DMS79 (cell line): ENCODE results near the gene CAST.
"Not testable (repeated sequence)": the region's sequence is repeated elsewhere in the genome, so short reads cannot be mapped to it uniquely, and the experiment has no call there.

Source experiments
- DNase-seq: peaks from one replicate; lab custom pipeline; 2025; lab: John Stamatoyannopoulos, UW

Gene CAST

DNA sequence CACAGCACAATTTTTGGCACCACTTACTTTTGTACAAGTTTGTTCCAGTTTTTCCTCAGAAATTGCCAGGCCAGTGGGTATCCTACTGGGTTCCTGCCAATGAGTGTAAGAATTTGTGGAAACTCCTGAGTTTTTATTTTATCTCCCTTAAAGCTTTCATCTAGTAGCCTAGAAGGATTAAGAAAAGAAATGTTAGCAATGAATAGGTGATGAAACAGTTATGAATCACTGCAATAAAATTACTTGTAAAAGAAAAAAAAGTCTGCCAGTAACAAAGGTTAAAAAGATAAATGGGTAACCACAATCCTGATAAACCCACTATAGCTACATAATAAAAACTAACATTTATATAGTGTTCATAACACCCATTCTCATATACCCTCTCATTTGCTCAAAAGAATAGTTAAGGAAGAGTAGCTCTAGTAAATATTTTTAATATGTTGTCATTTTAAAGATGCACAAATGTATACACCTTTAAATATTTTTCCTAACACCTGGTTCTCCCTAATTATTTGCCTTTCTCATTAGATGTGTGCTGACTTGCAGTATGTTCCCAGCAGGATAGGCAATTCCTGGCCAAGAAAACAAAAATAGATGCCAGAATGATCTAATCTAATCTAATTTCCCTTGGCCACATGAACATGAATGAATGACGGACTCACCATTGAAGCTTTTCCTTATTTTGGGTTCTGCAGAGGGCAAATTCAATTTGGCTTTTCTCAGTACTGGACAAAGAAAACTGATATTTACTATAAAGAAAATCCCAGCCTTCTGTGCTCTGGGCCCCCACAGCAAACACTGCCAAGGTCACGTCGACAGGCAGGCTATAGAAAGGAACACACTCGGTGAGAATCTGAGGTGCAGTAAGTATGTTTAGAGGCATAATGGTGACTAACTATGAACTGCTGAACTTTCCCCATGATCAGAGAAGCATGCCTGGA lies 119.1 kb downstream of the CAST start:
- DNase-seq, result no peak

DNA sequence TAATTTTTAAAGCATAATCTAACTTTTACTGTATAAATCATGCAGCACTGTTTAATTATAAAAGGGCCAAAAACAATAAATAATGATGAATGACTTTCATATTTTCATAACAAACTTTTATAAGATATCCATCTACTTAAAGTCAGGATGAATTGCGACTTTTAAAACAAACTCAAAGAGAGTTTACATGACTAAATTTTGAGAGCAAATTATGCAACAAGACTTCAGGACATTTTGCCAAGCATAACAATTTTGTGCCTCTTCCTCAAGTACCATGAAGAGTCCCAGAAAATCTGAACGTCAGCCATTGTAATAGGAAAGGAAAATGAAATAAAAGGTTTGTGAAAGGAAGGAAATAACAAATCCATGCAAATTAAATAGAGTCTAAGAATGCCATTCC lies 121.2 kb downstream of the CAST start:
- DNase-seq, result no peak

DNA sequence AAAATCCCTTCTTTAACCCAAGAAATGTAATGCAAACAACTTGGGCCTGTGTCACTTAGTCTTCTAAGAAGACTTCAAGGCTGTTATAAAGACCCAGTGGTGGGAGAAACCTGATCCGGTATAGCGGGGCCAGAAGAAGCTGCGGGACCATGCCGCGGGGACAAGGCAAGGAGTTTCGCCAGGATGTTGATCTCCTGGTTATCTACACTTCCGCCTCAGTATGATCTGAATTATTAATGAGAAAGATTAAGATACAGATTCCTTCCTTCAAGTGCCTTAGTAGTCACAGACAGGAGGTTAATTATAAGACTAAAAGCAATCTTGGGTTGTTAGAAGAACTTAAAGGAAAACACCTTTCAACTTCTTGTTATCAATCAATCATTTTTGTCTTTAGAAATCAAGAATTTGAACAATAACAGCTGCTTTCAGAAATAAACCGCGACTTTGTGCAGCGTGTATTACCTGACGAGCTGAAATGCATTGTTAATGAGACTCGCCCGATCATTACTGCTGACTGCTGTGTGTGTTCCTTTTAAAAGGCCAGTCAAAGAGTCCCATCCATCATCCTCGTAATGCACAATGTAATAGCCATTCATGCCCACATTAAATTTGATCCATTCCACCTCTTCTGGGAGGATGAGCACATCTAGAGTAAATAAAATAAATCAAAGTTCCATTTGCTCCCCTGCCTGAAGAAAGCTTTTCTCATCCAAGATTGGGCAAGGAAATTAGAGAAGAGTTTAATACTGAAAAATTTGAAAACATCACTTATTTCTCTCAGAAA lies 123.3 kb downstream of the CAST start:
- DNase-seq, result no peak

DNA sequence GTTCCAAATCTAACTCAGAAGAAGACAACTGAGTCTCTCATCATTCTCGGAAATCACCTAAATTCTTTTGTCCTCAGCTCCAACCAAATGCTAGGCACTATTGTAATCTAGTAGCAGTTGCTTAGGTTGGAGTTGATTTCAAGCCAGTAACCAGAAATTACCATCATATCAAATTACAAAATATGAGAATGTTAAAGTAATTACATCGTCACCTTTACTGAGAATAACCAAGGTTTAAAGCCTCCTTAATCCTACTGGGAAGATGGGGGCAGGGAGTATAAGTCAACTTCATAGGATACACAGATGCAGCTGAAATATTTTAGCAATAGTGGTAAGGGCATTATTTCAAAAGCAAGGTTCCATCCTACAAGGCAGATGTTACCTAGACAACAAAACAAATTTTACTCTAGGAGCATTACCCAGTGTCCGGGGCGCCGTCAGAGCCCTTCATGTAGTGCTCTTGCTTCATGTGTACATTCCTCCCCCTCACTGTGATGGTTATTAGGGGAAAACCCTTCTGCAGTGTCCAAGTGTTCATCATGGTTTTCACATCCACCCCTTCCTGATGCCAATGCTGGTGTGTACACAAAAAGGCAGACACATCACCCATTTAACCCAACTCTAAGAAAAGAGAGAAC lies 126.1 kb downstream of the CAST start:
- no peak for DNase-seq

DNA sequence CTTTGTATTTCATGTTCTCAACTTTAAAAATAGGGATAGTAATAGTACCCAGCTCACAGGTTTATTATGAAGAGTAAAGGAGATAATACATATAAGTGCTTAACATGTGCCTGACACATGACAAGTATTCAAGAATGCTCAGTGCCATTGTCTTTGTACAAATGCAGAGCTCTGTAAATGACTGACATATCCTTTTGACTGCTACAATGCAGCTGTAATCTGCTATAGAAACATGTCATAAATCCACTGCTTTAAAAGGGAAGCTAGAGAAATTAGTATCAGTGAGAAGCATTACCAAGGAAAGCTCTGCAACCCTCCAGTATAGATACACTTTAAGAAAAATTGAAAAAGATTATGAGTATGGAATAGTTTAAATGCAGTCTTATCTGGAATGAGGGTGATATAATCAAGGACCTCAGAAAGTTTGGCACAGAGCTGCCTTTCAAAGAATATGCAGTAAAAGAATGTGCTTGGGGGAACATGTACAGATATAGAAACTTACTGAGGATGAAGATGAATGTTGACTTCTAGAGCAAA lies 127.7 kb downstream of the CAST start:
- no peak for DNase-seq

DNA sequence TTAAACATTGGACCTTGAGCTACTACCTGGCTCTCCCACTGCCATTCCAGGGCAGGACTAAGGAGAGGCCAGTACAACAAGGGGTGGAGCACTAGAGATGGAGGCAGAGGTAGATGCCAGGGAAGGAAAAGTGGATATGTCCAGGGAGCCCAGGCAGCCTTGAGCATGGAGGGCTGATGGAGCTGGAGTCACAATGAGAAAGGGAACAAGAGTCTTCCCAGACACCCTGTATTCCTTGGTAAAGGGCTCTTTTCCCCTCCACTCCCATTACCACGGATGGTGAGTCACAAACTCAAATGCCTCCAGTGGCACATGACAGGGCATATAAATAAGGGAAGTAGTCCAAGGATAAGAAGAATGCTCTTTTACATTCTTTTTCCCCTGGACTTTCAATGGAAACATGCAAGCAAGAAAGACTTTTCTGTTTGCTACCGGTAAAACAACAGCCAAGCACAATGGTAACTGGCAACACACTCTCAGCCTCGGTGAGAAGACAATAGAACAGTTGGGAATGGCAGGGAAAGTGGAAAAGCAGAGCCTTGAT lies 128.9 kb downstream of the CAST start:
- DNase-seq, result no peak

DNA sequence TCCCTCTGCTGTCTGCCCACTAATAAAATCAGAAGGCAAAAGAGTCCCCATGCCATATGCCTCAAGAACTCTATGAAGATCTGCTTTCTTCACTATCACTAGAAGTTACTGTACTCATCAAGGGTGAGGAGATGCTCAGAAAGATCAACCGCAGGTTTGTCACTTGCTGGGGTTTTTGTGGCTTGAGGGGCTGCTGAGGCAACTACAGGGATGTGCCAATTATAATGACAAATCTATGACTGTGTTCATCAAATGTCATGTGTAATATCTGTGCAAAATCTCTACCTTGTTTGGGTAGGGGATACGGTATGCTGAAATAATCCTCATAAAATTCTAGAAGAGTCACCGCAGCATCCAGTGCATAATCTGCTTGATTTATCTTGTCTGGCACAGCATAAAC lies 132.6 kb downstream of the CAST start:
- DNase-seq, result no peak

DNA sequence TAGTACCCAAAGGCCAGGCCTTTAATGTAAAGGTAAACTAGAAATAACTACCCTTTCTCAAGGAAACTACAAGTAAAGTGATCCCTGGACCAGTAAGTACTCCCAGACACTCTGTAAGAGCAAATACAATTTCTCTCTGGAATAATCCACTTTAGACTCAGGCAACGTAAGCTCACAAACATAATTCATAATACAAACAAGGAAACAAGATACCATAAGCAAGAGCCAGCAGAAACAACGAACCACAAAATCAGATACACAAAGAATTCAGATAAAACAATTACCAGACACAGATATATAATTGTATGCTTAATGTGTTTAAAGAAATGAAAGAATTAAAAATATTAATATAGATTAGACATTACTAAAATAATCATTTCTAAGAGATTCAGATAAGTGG lies 133.4 kb downstream of the CAST start:
- DNase-seq, result no peak

DNA sequence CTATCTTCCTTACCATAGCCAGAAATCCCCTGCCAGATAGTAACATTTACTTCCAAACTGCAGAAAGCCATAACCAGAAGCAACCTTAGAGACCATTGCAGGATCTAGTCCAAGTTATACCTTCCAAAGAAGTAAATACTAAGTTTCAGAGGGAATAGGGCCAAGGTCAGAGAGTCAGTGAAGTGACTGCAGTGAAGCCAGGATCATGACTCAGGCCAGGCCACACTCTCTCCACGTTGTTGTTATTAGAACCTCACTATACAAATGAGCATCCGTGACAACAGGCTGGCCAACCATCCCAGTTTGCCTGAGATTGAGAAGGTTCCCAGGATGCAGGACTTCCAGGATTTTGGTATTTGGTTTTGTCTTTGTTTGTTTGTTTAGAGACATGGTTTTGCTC lies 134.3 kb downstream of the CAST start:
- DNase-seq, result no peak

DNA sequence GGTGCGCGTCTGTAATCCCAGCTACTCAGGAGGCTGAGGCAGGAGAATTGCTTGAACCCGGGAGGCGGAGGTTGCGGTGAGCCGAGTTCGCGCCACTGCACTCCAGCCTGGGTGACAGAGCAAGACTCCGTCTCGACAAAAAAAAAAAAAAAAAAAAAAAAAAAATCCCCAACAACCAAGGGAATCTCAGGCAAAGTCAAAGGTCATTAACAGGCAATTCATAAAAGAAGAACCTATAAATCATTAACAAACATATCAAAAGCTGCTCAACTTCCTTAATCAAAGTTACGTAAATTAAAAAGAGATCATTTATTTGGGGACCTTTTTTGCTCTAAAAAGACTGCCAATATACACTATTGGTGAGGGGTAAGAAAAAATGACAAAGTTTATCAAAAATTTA lies 139.5 kb downstream of the CAST start:
- not testable (repeated sequence) for DNase-seq

DNA sequence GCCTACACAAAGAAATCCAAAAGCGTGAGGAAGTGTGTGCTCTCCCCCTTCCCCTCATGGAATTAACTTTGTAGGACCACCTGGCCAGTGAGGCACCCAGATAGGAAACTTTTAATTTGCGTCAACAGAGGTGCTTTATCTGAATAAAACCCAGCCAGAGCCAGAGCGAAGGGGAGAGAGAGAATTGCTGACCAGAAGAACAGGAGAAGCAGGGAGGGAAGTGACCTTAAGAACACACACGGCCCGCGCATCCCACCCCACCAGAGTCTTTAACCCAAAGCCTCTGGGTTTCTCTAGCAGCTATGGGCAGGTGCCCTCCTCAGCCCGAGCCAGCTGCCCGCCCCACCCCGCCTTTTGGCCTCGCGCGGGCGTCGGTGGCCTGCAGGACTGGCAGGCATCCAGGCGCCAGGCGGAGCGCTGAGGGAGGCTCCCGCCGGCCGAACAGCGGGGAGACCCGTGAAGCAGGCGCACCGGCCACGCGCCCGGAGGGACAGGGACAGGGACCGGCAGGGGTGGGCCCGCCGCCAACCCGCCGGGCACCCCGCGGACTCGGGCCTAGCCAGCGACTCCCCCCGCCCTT lies 145.0 kb downstream of the CAST start:
- DNase-seq, result peak; percentile 80

DNA sequence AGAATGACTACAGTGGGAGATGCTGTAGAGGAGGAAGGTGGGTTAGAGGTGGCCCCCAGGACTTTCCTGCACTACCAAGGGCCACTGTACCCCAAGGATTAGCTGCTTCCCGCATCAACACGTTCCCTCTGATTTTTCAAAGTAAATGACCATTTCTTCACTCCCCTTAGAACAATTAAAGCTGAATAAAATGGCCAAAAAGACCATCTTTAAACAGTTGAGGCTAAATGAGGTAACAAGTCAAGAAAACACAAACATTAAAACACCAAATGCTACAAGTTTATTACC lies 146.3 kb downstream of the CAST start:
- DNase-seq, result no peak

DNA sequence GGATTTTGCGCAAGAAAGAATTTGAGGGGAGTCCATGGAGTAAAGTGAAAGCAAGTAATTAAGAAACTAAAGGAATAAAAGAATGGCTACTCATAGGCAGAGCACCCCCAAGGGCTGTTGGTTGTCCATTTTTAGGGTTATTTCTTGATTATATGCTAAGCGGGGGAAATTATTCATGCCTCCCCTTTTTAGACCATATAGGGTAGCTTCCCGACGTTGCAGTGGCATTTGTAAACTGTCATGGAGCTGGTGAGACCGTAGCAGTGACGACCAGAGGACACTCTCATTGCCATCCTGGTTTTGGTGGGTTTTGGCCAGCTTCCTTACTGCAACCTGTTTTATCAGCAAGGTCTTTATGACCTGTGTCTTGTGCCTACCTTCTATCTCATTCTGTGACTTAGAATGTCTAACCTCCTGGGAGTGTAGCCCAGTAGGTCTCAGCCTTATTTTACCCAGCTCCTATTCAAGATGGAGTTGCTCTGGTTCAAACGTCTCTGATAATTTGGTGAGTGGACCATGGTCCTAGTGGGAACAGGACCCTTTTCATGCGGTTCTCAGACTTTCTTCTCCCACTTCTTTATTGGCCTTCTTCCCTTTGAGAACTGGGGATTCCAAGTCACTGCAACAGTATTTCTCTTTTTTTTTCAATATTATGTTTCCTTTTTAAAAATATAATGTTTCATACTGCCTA lies 146.8 kb downstream of the CAST start:
- DNase-seq, result no peak

DNA sequence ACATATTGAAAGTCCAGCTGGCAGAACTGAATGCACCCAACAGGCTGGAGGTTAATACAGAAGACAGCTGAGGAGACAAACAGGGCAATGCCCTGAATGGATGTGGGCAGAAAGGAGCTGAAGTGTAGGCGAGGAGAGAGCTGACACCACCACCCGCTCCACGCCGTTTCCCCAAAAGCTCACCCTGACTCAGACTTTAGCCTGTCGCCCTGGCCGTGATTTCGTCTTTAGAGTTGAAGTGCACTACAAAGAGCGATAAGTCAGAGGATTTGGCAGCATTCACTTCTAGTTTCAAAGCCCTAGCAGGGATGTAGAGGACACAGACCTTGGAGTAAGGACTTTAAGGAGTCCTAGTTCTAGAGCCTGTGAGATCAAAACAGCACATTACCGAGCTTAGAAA lies 147.7 kb downstream of the CAST start:
- no peak for DNase-seq

DNA sequence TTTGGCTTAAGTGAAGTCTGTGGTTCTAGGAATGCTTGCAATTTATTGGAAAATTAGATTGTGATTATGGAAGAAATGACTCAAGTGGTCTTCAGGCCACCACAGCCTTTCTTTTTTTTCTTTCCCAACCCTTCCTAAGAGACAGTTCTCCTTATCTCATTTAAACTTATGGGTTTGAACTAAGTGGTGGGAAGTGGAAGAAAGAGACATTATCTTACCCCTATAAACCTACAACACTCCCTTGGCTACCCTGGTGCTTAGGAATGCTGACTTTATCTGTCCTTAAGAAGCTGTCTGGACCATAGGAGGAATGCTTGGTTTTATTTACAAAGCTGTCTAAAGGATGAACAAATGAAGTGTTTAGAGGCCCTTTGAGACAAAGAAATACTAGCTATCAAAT lies 150.7 kb downstream of the CAST start:
- DNase-seq, result no peak

DNA sequence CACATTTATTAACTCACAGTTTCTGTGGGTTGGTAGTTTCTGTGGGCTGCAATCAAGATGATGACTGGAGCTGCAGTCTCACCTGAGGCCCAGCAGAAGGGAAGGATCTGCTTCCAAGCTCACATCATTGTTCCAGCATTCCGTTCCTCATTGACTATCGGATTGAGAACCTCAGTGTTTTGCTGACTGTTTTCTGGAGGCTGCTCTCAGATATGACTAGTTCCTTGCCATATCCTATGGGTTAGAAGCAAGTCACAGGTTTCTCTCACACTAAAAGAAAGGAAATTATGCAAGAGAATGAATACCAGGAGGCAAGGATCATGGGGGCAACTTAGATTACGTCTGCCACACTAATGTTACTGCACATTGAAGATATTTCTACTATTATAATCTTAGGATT lies 151.9 kb downstream of the CAST start:
- DNase-seq, result no peak

DNA sequence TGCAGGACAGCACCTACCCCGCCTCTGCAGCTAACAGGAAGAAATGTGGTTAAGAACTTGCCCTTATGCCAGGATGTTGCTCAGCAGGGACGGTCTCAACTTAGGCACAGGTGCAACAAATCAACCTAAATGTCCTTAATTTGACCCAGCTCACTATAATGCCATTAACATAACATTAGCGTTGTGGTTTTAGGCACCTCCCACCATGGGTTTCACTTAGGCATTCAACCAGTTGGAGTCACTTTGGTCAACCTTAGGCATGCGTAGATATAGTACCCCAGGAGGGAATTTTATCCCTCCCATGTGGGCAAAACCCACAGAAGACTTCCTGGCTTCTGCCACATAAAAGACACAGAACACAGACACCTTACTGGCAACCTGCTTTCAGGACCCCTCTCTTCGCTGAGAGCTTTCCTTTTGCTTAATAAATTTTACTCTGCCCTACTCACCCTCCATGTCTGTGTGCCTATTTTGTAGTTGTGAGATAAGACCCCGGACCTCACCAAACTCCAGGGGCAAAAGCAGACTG lies 154.3 kb downstream of the CAST start:
- no peak for DNase-seq

DNA sequence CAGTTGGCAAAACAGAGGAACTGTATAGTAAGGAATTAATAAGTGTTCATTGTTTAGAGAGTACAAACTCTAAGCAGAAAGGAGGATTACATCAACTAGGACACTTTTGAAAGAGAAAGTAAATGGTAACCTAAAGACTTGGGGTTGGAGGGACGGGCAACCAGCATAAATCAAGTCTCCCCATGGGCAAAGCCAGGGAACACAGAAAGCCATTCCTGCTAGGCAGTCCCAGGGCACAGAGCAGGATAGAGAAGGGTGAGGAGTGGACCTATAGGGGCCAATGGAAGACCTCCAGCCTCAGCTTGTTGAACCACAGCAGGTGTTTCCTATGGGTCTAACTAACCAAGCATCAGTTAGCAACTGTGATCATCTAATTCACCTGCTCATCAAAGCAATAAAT lies 154.8 kb downstream of the CAST start:
- no peak for DNase-seq

DNA sequence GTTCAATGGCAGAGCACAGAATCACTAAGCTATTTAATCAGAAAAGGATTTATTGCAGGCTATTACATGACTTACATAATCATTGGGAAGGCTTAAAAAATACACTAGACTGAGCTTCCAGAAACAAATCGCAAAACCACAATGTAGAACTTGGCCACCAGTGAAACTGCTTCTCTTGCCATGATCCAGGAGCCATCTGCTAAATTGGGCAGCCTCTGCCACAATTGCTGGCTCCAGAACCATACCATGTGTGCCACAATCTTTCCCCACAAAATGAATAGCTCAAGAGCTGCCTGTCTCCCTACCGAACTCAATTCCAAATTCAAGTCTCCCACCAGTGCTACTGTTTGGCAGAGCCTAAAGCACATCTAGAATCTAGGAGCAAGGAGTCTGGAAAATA lies 155.3 kb downstream of the CAST start:
- DNase-seq, result no peak

DNA sequence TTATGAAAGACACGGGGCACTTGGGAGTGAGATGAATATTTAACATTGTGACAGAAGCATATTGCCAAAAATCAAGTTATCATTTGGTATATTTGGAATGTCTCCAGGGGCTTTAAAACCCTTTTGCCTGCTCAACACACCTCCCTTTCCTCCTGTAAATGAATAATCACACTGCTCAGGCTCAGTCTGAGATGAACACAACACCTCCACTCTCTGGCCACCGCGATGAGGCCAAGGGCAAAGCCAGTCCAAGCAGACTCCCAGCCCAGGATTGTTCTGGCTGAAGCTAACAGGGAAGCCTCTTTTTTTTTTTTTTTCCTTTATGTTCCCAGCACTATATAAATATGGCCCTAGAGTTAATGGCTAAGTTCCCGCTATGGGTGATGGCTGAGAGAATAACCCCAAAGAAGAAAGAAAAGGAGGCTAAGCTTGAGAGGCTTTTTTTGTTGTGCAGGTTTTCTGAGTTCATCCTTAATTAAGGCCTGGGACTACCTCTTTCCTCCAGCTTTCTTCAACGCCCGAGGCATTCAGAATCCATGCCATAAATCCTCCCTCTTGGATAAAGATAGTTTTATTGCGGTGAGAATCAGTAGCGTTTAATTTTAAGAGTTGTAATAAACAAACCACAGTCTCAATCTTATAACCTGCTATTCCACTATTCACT lies 156.1 kb downstream of the CAST start:
- DNase-seq, result no peak

DNA sequence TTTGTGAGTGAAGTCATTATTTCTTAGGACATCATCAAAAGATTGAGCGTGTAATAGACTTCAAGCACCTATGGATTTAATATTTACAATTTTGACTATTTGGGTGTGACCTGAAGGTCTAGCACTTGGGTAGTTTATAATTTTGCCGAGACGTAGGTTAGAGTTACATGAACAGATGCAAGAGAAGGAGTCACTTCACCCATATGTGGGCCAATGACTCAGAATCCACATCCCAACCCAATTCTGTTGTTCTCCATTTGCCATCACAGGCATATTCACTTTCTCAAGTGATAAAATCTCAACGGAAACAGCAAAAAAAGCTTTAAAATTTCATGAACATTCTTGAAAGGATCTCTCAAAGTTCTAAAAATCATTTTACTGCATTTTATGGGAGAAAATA lies 157.6 kb downstream of the CAST start:
- DNase-seq, result no peak
